Loucy (cell line): ENCODE measurements around the gene ZSCAN9.

Source experiments
- H2AFZ ChIP-seq: fragments of 200-600 bp; sonication (generic); 2 replicates; pipeline ENCODE4 v1.6.0; 2016; ENCODE audit warnings: antibody characterized with exemption, mild to moderate bottlenecking, low read length, moderate library complexity
- H3F3A ChIP-seq: fragments of 200-600 bp; 2 replicates; pipeline ENCODE4 v1.6.0; 2016; ENCODE audit warnings: antibody characterized with exemption, low read depth, mild to moderate bottlenecking
- H3K27me3 ChIP-seq: fragments of 200-600 bp; sonication (generic); 2 replicates; pipeline ENCODE4 v1.6.1; 2014; ENCODE audit warnings: low read length, mild to moderate bottlenecking; ENCODE audit not compliant: insufficient read depth, poor library complexity, severe bottlenecking
- H3K36me3 ChIP-seq: fragments of 200-600 bp; sonication (generic); 2 replicates; pipeline ENCODE4 v1.6.1; 2016; ENCODE audit warnings: low read length; ENCODE audit not compliant: insufficient read depth
- H3K4me1 ChIP-seq: fragments of 200-600 bp; sonication (generic); 2 replicates; pipeline ENCODE4 v1.5.1; 2014; ENCODE audit warnings: low read length, mild to moderate bottlenecking; ENCODE audit not compliant: insufficient read depth, poor library complexity, severe bottlenecking
- H3K4me2 ChIP-seq: fragments of 200-600 bp; sonication (generic); 2 replicates; pipeline ENCODE4 v1.6.0; 2014; ENCODE audit warnings: antibody characterized with exemption, low read length, low read depth, mild to moderate bottlenecking; ENCODE audit not compliant: poor library complexity, severe bottlenecking
- H3K4me3 ChIP-seq: fragments of 200-600 bp; sonication (generic); 2 replicates; pipeline ENCODE4 v1.5.1; 2014; ENCODE audit warnings: low read length, mild to moderate bottlenecking, mixed read lengths; ENCODE audit not compliant: poor library complexity, severe bottlenecking
- H3K79me2 ChIP-seq: fragments of 200-600 bp; sonication (generic); 2 replicates; pipeline ENCODE4 v1.6.1; 2014; ENCODE audit warnings: low read length; ENCODE audit not compliant: insufficient read depth
- H3K9ac ChIP-seq: fragments of 200-600 bp; sonication (generic); 2 replicates; pipeline ENCODE4 v1.6.0; 2014; ENCODE audit warnings: mild to moderate bottlenecking, low read depth, low read length, moderate library complexity; ENCODE audit not compliant: poor library complexity, severe bottlenecking
- H3K9me2 ChIP-seq: fragments of 200-600 bp; sonication (generic); replicated peaks from 2 replicates; pipeline ENCODE4 v1.6.1; 2016; ENCODE audit warnings: low read depth, low read length, mixed read lengths
- H3K9me3 ChIP-seq: fragments of 200-600 bp; sonication (generic); 2 replicates; pipeline ENCODE4 v1.6.1; 2014; ENCODE audit warnings: mild to moderate bottlenecking, antibody characterized with exemption, low read length, low read depth; ENCODE audit not compliant: insufficient read depth
- H4K20me1 ChIP-seq: fragments of 200-600 bp; sonication (generic); 2 replicates; pipeline ENCODE4 v1.6.0; 2014; ENCODE audit warnings: antibody characterized with exemption, low read length, mild to moderate bottlenecking; ENCODE audit not compliant: insufficient read depth, poor library complexity, severe bottlenecking
- CTCF ChIP-seq: fragments of 200-600 bp; sonication (generic); conservative IDR thresholded peaks from 2 replicates; pipeline ENCODE4 v1.5.1; 2014; ENCODE audit warnings: mild to moderate bottlenecking, antibody characterized with exemption, low read length
- EZH2phosphoT487 ChIP-seq: fragments of 200-600 bp; IDR thresholded peaks from 2 replicates; pipeline ENCODE4 v1.6.1; 2018; ENCODE audit warnings: antibody characterized with exemption, mild to moderate bottlenecking, moderate library complexity, borderline replicate concordance

Gene ZSCAN9

GRCh38 chr6:28269492-28269891 is 44.4 kb downstream of the ZSCAN9 start:
- no peak overlapping the region for H2AFZ ChIP-seq
- peaks cover 20% of the 10 kb centered on the region; the same call in 1 of the 2 replicates for H3K36me3 ChIP-seq
- TF ChIP-seq EZH2phosphoT487 = no peak
- TF ChIP-seq CTCF = no peak
- no peaks in the 10 kb centered on the region for H3K9me2 ChIP-seq
- H4K20me1 ChIP-seq = no peaks in the 10 kb centered on the region
- H3K4me1 ChIP-seq = peaks cover 24% of the 10 kb centered on the region
- H3K9me3 ChIP-seq = no peaks in the 10 kb centered on the region
- peak overlapping the region; percentile 45 for H3K4me3 ChIP-seq
- no peaks in the 10 kb centered on the region for H3K27me3 ChIP-seq
- H3K79me2 ChIP-seq = peaks cover 23% of the 10 kb centered on the region
- H3K9ac ChIP-seq = no peak overlapping the region
- peak overlapping the region; percentile 57 for H3K4me2 ChIP-seq
- H3F3A ChIP-seq = no peaks in the 10 kb centered on the region

- no peaks in the 10 kb centered on the region for H3F3A ChIP-seq
- H3K4me3 ChIP-seq = no peak overlapping the region
- H3K9ac ChIP-seq = no peak overlapping the region
- H3K9me3 ChIP-seq = no peaks in the 10 kb centered on the region
- no peaks in the 10 kb centered on the region for H3K9me2 ChIP-seq
- peaks cover 42% of the 10 kb centered on the region; the same call in 1 of the 2 replicates for H3K36me3 ChIP-seq
- H3K27me3 ChIP-seq = no peaks in the 10 kb centered on the region
- H3K4me2 ChIP-seq = no peak overlapping the region
- H3K79me2 ChIP-seq = 0 out of 2 replicates have a peak, but pooled peaks cover 8% of the 10 kb centered on the region
- H2AFZ ChIP-seq = no peak overlapping the region
- no peaks in the 10 kb centered on the region for H3K4me1 ChIP-seq
- H4K20me1 ChIP-seq = no peaks in the 10 kb centered on the region
- no peak for TF ChIP-seq CTCF
These were observed 49.8 kb downstream of the ZSCAN9 start for GRCh38 chr6:28274888-28275287.

- H3K9me3 ChIP-seq = no peaks in the 10 kb centered on the region
- H3K9me2 ChIP-seq = no peaks in the 10 kb centered on the region
- no peaks in the 10 kb centered on the region for H3F3A ChIP-seq
- no peak overlapping the region for H3K9ac ChIP-seq
- peaks cover 31% of the 10 kb centered on the region; the same call in 1 of the 2 replicates for H3K36me3 ChIP-seq
- H4K20me1 ChIP-seq = no peaks in the 10 kb centered on the region
- H3K4me1 ChIP-seq = no peaks in the 10 kb centered on the region
- TF ChIP-seq EZH2phosphoT487 (no peak), CTCF (no peak)
- no peaks in the 10 kb centered on the region for H3K27me3 ChIP-seq
- peaks cover 12% of the 10 kb centered on the region; the same call in 1 of the 2 replicates for H3K79me2 ChIP-seq
- no peak overlapping the region for H2AFZ ChIP-seq
- H3K4me3 ChIP-seq = no peak overlapping the region
- no peak overlapping the region for H3K4me2 ChIP-seq
These were observed 52.7 kb downstream of the ZSCAN9 start for GRCh38 chr6:28277746-28278145.
